B cell (primary cell): ENCODE measurements around the gene AADAT. TPM values are rescaled to one million over a fixed set of nuclear protein-coding genes. Genes with fewer than 3 reads are reported as not detected.

Experiments
- ATAC-seq: fragments of 200-7000 bp; cut with Tn5 transposase; one replicate; pipeline ENCODE4 v1.10.0; 2021; ENCODE audit warnings: low read depth, mild to moderate bottlenecking, moderate number of reproducible peaks, moderate library complexity
- CTCF ChIA-PET: fragments of 350-600 bp; sonication (Branson Sonifier 250); formaldehyde crosslinking; loops from one replicate; lab custom pipeline; 2021; ENCODE audit warnings: antibody characterized with exemption, inconsistent platforms; lab: Charles Lee
- POLR2A ChIA-PET: fragments of 350-600 bp; sonication (Branson Sonifier 250); formaldehyde crosslinking; loops from one replicate; lab custom pipeline; 2021; ENCODE audit warnings: antibody characterized with exemption; lab: Charles Lee
- DNase-seq: peaks from one replicate; pipeline ENCODE4 v3.0.0; 2013
- H2AFZ ChIP-seq: 2 replicates; pipeline ENCODE4 v1.6.1; 2012; ENCODE audit warnings: mild to moderate bottlenecking, low read depth, low read length; ENCODE audit not compliant: insufficient read depth, poor library complexity, severe bottlenecking
- H3K27ac ChIP-seq, 2 donors: 1 replicate in 1 of 2; 2 replicates in 1 of 2; pipeline ENCODE4 v1.5.1; 2012 to 2013; ENCODE audit warnings: low read length in 2 of 2, mild to moderate bottlenecking in 2 of 2, moderate library complexity in 1 of 2
- H3K27me3 ChIP-seq, 4 experiments: fragments of 200-600 bp in 1 of 4; sonication (generic) in 1 of 4; replicated peaks in 1 of 4; 1 replicate in 2 of 4; 2 replicates in 2 of 4; pipeline versions ENCODE4 v1.6.1 to v1.7.0; 2013 to 2016; ENCODE audit warnings: low read length in 3 of 4, mild to moderate bottlenecking in 2 of 4, mixed read lengths in 1 of 4, moderate library complexity in 1 of 4; ENCODE audit not compliant: insufficient read depth in 4 of 4, control insufficient read depth in 3 of 4; ENCODE audit errors: control extremely low read depth in 1 of 4
- H3K36me3 ChIP-seq, 2 experiments: replicated peaks in 1 of 2; 1 replicate in 1 of 2; 2 replicates in 1 of 2; pipeline versions ENCODE4 v1.6.1 to v1.7.1; 2013; ENCODE audit warnings: low read length in 1 of 2; ENCODE audit not compliant: insufficient read depth in 2 of 2, control insufficient read depth in 1 of 2; ENCODE audit errors: control extremely low read depth in 1 of 2, extremely low read depth in 1 of 2
- H3K4me1 ChIP-seq, 2 donors: fragments of 200-600 bp in 1 of 2; sonication (generic) in 1 of 2; 1 replicate in 1 of 2; 2 replicates in 1 of 2; pipeline versions ENCODE4 v1.5.1 to v1.6.1; 2013 to 2017; ENCODE audit warnings: low read length in 2 of 2; ENCODE audit not compliant: control insufficient read depth in 2 of 2, insufficient read depth in 2 of 2
- H3K4me2 ChIP-seq: replicated peaks from 2 replicates; pipeline ENCODE3; 2012; ENCODE audit warnings: mild to moderate bottlenecking, low read depth, low read length; ENCODE audit not compliant: poor library complexity, severe bottlenecking
- H3K4me3 ChIP-seq, 5 experiments: fragments of 200-600 bp in 1 of 5; sonication (generic) in 1 of 5; 1 replicate in 3 of 5; 2 replicates in 2 of 5; pipeline versions ENCODE4 v1.5.1 to v1.7.0; 2011 to 2016; ENCODE audit warnings: low read length in 4 of 5, mild to moderate bottlenecking in 4 of 5, low read depth in 2 of 5, control low read depth in 1 of 5, moderate library complexity in 1 of 5; ENCODE audit not compliant: insufficient read depth in 1 of 5; ENCODE audit errors: control extremely low read depth in 1 of 5, extremely low read depth in 1 of 5
- H3K79me2 ChIP-seq: fragments of 200-600 bp; sonication (generic); one replicate; pipeline ENCODE4 v1.6.0; 2016; ENCODE audit warnings: low read length; ENCODE audit not compliant: control insufficient read depth, insufficient read depth
- H3K9ac ChIP-seq: fragments of 200-600 bp; sonication (generic); 2 replicates; pipeline ENCODE4 v1.6.1; 2017; ENCODE audit warnings: mild to moderate bottlenecking, low read length, moderate library complexity
- H3K9me3 ChIP-seq, 3 donors: one replicate each; pipeline versions ENCODE4 v1.6.1 to v1.7.1; 2013; ENCODE audit warnings: low read length in 2 of 3; ENCODE audit not compliant: control insufficient read depth in 2 of 3, insufficient read depth in 1 of 3; ENCODE audit errors: control extremely low read depth in 1 of 3
- H4K20me1 ChIP-seq: 2 replicates; pipeline ENCODE4 v1.6.0; 2012; ENCODE audit warnings: mild to moderate bottlenecking, low read length; ENCODE audit not compliant: insufficient read depth, control insufficient read depth, poor library complexity, severe bottlenecking
- H3K27ac Mint-ChIP-seq: one replicate; pipeline ENCODE4 v1.8.0; 2021; ENCODE audit warnings: mixed read lengths
- H3K27me3 Mint-ChIP-seq: one replicate; pipeline ENCODE4 v1.8.0; 2021; ENCODE audit warnings: mixed read lengths
- H3K4me1 Mint-ChIP-seq: one replicate; pipeline ENCODE4 v1.8.0; 2021; ENCODE audit warnings: mixed read lengths
- H3K4me3 Mint-ChIP-seq: one replicate; pipeline ENCODE4 v1.8.0; 2021; ENCODE audit warnings: mixed read lengths
- H3K9me3 Mint-ChIP-seq: one replicate; pipeline ENCODE4 v1.8.0; 2022; ENCODE audit warnings: mixed read lengths; ENCODE audit not compliant: insufficient read depth
- EZH2 ChIP-seq: IDR thresholded peaks from 2 replicates; pipeline ENCODE4 v1.6.1; 2012; ENCODE audit warnings: borderline replicate concordance, low read depth, mild to moderate bottlenecking, moderate library complexity, low read length; ENCODE audit not compliant: insufficient read depth, poor library complexity, severe bottlenecking
- WGBS: methylation state at CpG from one replicate; pipeline ENCODE4 v1.1.5; 2013; ENCODE audit warnings: missing lambda C conversion rate; ENCODE audit not compliant: insufficient coverage; 5-methylcytosine and 5-hydroxymethylcytosine counted together
- intact Hi-C: fragments of 100-400 bp; cut with micrococcal nuclease; formaldehyde crosslinking; loops from one replicate; pipeline ENCODE4 v1.10.0; 2022
- polyA plus RNA-seq: library from polyadenylated mRNA; depleted of rRNA; stranded (reverse); fragments of >200 nt; gene quantifications from 2 replicates; pipeline ENCODE4 v1.2.3, GENCODE V29; 2012
- total RNA-seq, 2 donors: library from RNA; stranded (reverse); fragments of 120-200 nt in 1 of 2; gene quantifications; 1 replicate in 1 of 2; 2 replicates in 1 of 2; pipeline versions ENCODE4 v1.2.3 to v1.2.4, GENCODE V29; 2013 to 2022
- TF ChIP-seq, protein P1 (sequence below): fragments of 200-600 bp; IDR thresholded peaks from one replicate; pipeline ENCODE4 v1.8.0; 2022; ENCODE audit warnings: antibody characterized with exemption, mild to moderate bottlenecking

AADAT gene
- total and polyA plus RNA-seq, 2 donors (not counting 1 experiment from before 2014, with no cell fraction given), result not detected

DNA sequence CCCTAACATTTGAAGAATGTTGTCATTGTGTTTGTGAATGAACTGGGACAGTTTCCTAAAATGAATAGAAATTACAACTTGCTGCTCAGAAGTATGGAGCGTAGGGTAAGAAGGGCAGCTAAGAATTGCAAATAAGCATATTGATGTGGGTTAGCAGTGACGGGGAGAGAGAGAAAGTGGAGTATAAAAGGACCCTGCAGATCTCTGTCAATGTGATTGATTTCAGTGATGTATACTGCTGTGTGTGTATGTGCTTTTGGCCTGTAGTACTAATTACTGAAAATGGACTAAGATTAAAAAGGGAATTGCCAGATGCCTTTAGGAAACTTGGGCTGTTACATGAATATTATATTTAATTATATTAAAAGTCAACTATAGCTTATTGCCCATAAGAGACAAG is 55.8 kb downstream of the AADAT start:
- Histone ChIP-seq H3K27ac (no peak overlapping the region), H3K27me3 (peaks cover 0 to 4% (median 0%) of the 10 kb centered on the region in 4 experiments), H3K9ac (no peak overlapping the region), H3K4me2 (no peak overlapping the region), H2AFZ (no peak overlapping the region), H3K79me2 (no peaks in the 10 kb centered on the region), H4K20me1 (no peaks in the 10 kb centered on the region), H3K9me3 (no peaks in the 10 kb centered on the region), H3K36me3 (no peaks in the 10 kb centered on the region), H3K4me3 (no peak overlapping the region), H3K4me1 (no peaks in the 10 kb centered on the region)
- 100% methylated on average over 2 of the region's 2 CpGs for WGBS
- Mint-ChIP-seq H3K27ac (no peak overlapping the region), H3K27me3 (peaks cover 21% of the 10 kb centered on the region), H3K9me3 (no peaks in the 10 kb centered on the region), H3K4me1 (no peaks in the 10 kb centered on the region), H3K4me3 (no peak overlapping the region)
- ChIA-PET CTCF (no interaction called here), POLR2A (no interaction called here)
- ATAC-seq, result no peak
- no peak for DNase-seq
- intact Hi-C loops, result no loop called here
- TF ChIP-seq EZH2, result no peak
- TF ChIP-seq, protein P1, sequence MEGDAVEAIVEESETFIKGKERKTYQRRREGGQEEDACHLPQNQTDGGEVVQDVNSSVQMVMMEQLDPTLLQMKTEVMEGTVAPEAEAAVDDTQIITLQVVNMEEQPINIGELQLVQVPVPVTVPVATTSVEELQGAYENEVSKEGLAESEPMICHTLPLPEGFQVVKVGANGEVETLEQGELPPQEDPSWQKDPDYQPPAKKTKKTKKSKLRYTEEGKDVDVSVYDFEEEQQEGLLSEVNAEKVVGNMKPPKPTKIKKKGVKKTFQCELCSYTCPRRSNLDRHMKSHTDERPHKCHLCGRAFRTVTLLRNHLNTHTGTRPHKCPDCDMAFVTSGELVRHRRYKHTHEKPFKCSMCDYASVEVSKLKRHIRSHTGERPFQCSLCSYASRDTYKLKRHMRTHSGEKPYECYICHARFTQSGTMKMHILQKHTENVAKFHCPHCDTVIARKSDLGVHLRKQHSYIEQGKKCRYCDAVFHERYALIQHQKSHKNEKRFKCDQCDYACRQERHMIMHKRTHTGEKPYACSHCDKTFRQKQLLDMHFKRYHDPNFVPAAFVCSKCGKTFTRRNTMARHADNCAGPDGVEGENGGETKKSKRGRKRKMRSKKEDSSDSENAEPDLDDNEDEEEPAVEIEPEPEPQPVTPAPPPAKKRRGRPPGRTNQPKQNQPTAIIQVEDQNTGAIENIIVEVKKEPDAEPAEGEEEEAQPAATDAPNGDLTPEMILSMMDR, result no peak

DNA sequence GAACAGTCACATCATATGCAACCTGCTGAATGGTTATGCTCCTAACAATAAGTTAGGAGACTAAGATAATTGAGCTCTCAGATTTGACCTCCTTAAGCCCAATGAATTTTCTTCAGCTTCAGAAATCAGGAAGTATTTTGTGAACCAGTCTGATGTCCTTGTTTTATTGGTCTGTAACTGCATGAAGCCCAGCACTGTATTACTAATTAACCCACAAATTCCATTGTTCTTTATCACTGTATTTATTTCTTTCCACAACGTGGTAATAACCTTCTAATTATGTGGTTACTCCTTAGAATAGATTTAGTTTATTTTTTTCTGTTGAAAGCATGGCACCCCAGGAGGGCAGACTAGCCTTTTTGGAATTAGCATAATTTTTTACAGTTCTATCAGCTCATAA is 59.6 kb downstream of the AADAT start:
- DNase-seq (no peak), ATAC-seq (no peak)
- Mint-ChIP-seq H3K4me1 (peaks cover 12% of the 10 kb centered on the region), H3K4me3 (no peak overlapping the region), H3K27me3 (peaks cover 35% of the 10 kb centered on the region), H3K9me3 (no peaks in the 10 kb centered on the region), H3K27ac (no peak overlapping the region)
- H3K4me1 ChIP-seq, result peaks cover 11 to 16% of the 10 kb centered on the region in 2 donors
- no CpG with 5 or more reads among the region's 1 CpG for WGBS
- no peaks in the 10 kb centered on the region for H4K20me1 ChIP-seq
- no peak overlapping the region for H2AFZ ChIP-seq
- peaks cover 0 to 9% (median 0%) of the 10 kb centered on the region in 3 donors for H3K9me3 ChIP-seq
- TF ChIP-seq EZH2, result no peak
- TF ChIP-seq, protein P1, result no peak
- H3K27ac ChIP-seq, result no peak overlapping the region
- no peaks in the 10 kb centered on the region for H3K79me2 ChIP-seq
- H3K4me2 ChIP-seq, result no peak overlapping the region
- ChIA-PET CTCF (interaction anchor here (0.5 to 1.5 kb wide), 3 partner anchors 10 to 1029 kb away, joined by 3 to 4 read pairs (median 3); no protein-coding TSS in a partner anchor), POLR2A (no interaction called here)
- peaks cover 0 to 25% (median 8%) of the 10 kb centered on the region in 4 experiments for H3K27me3 ChIP-seq
- H3K9ac ChIP-seq, result no peak overlapping the region
- intact Hi-C loops, result no loop called here
- no peak overlapping the region for H3K4me3 ChIP-seq
- H3K36me3 ChIP-seq, result no peaks in the 10 kb centered on the region
